H9 (cell line): Measurements from ENCODE around the gene RAD51AP2. TPM values are rescaled to one million over a fixed set of nuclear protein-coding genes. Genes with fewer than 3 reads are reported as not detected.

Experiments used
- DNase-seq: peaks from one replicate; pipeline ENCODE4 v3.0.0-alpha.2; 2017
- H2AFZ ChIP-seq: one replicate; pipeline ENCODE4 v1.6.1; 2013; ENCODE audit warnings: mild to moderate bottlenecking, low read length, control low read depth, moderate library complexity
- H2AK5ac ChIP-seq: 2 replicates; pipeline ENCODE4 v1.6.1; 2013; ENCODE audit warnings: low read length, control low read depth, mixed read lengths; ENCODE audit not compliant: insufficient read length
- H2BK120ac ChIP-seq: one replicate; pipeline ENCODE4 v1.6.1; 2013; ENCODE audit warnings: low read depth, mild to moderate bottlenecking, low read length, control low read depth, inconsistent platforms; ENCODE audit not compliant: poor library complexity, severe bottlenecking
- H2BK12ac ChIP-seq: 2 replicates; pipeline ENCODE4 v1.6.1; 2013; ENCODE audit warnings: low read length, control low read depth, mixed read lengths, low read depth; ENCODE audit not compliant: insufficient read length
- H2BK15ac ChIP-seq: 2 replicates; pipeline ENCODE4 v1.6.1; 2013; ENCODE audit warnings: low read depth, low read length, control low read depth
- H2BK20ac ChIP-seq: one replicate; pipeline ENCODE4 v1.6.1; 2013; ENCODE audit warnings: low read depth, mild to moderate bottlenecking, low read length, control low read depth, inconsistent platforms; ENCODE audit not compliant: poor library complexity, severe bottlenecking
- H2BK5ac ChIP-seq: 2 replicates; pipeline ENCODE4 v1.6.1; 2013; ENCODE audit warnings: low read length, control low read depth, mixed read lengths; ENCODE audit not compliant: insufficient read length
- H3K14ac ChIP-seq: 2 replicates; pipeline ENCODE4 v1.6.1; 2013; ENCODE audit warnings: low read length, control low read depth; ENCODE audit not compliant: insufficient read depth
- H3K18ac ChIP-seq: 2 replicates; pipeline ENCODE4 v1.6.1; 2013; ENCODE audit warnings: low read depth, mild to moderate bottlenecking, mixed read lengths, low read length, control low read depth; ENCODE audit not compliant: insufficient read length
- H3K23ac ChIP-seq: 2 replicates; pipeline ENCODE4 v1.6.1; 2013; ENCODE audit warnings: low read length, control low read depth, mixed read lengths, low read depth; ENCODE audit not compliant: insufficient read length
- H3K23me2 ChIP-seq: 2 replicates; pipeline ENCODE4 v1.6.1; 2013; ENCODE audit warnings: low read depth, mild to moderate bottlenecking, mixed read lengths, low read length, control low read depth; ENCODE audit not compliant: insufficient read length, poor library complexity, severe bottlenecking
- H3K27ac ChIP-seq: 2 replicates; pipeline ENCODE4 v1.5.1; 2013; ENCODE audit warnings: low read length, control low read depth, mixed read lengths, low read depth; ENCODE audit not compliant: insufficient read length
- H3K27me3 ChIP-seq: 2 replicates; pipeline ENCODE4 v1.6.1; 2013; ENCODE audit warnings: low read length, control low read depth, inconsistent platforms; ENCODE audit not compliant: insufficient read depth
- H3K4ac ChIP-seq: 2 replicates; pipeline ENCODE4 v1.6.1; 2013; ENCODE audit warnings: low read depth, mild to moderate bottlenecking, control low read depth, inconsistent platforms, low read length, moderate library complexity
- H3K4me1 ChIP-seq: 2 replicates; pipeline ENCODE4 v1.6.1; 2013; ENCODE audit warnings: low read length, control low read depth, inconsistent platforms; ENCODE audit not compliant: insufficient read depth
- H3K4me2 ChIP-seq: 2 replicates; pipeline ENCODE4 v1.6.1; 2013; ENCODE audit warnings: low read length, control low read depth, mixed read lengths; ENCODE audit not compliant: insufficient read length, insufficient read depth
- H3K56ac ChIP-seq: 2 replicates; pipeline ENCODE4 v1.6.1; 2013; ENCODE audit warnings: low read depth, mild to moderate bottlenecking, mixed read lengths, low read length, control low read depth; ENCODE audit not compliant: insufficient read length
- H3K79me1 ChIP-seq: 2 replicates; pipeline ENCODE4 v1.6.1; 2013; ENCODE audit warnings: low read depth, mild to moderate bottlenecking, moderate library complexity, low read length, control low read depth, inconsistent platforms; ENCODE audit not compliant: insufficient read depth, poor library complexity, severe bottlenecking
- H3K79me2 ChIP-seq: 2 replicates; pipeline ENCODE4 v1.6.1; 2013; ENCODE audit warnings: low read length, control low read depth, inconsistent platforms; ENCODE audit not compliant: insufficient read depth
- H3K9ac ChIP-seq: 2 replicates; pipeline ENCODE4 v1.6.1; 2013; ENCODE audit warnings: low read length, control low read depth, mixed read lengths; ENCODE audit not compliant: insufficient read length; ENCODE audit errors: extremely low read depth
- H3K9me3 ChIP-seq: one replicate; pipeline ENCODE4 v1.6.1; 2013; ENCODE audit warnings: low read depth, low read length, inconsistent platforms; ENCODE audit not compliant: control insufficient read depth
- H3T11ph ChIP-seq: one replicate; pipeline ENCODE4 v1.6.1; 2013; ENCODE audit warnings: mild to moderate bottlenecking, low read length, control low read depth, inconsistent platforms
- H4K20me1 ChIP-seq: one replicate; pipeline ENCODE4 v1.6.1; 2013; ENCODE audit not compliant: control insufficient read depth, insufficient read length, insufficient read depth
- H4K5ac ChIP-seq: 2 replicates; pipeline ENCODE4 v1.6.1; 2013; ENCODE audit warnings: low read depth, mild to moderate bottlenecking, mixed read lengths, low read length, control low read depth; ENCODE audit not compliant: insufficient read length
- H4K8ac ChIP-seq: replicated peaks from 2 replicates; pipeline ENCODE4 v1.6.1; 2013; ENCODE audit warnings: low read length, control low read depth, mixed read lengths, low read depth; ENCODE audit not compliant: insufficient read length
- H4K91ac ChIP-seq: 2 replicates; pipeline ENCODE4 v1.6.1; 2013; ENCODE audit warnings: low read depth, mild to moderate bottlenecking, moderate library complexity, mixed read lengths, low read length, control low read depth; ENCODE audit not compliant: insufficient read length
- H3K27ac Mint-ChIP-seq, 3 experiments: 2 replicates in 2 of 3; 3 replicates in 1 of 3; pipeline ENCODE4 v1.8.0; 2020 to 2021; ENCODE audit warnings: mixed read lengths in 3 of 3, mild to moderate bottlenecking in 1 of 3, moderate library complexity in 1 of 3
- H3K27me3 Mint-ChIP-seq: 2 replicates; pipeline ENCODE4 v1.8.0; 2021; ENCODE audit warnings: low read depth, mild to moderate bottlenecking, moderate library complexity, mixed read lengths
- H3K36me3 Mint-ChIP-seq, 3 experiments: 2 replicates in 2 of 3; 3 replicates in 1 of 3; pipeline ENCODE4 v1.8.0; 2020 to 2021; ENCODE audit warnings: low read depth in 3 of 3, mixed read lengths in 3 of 3; ENCODE audit not compliant: insufficient read depth in 1 of 3
- H3K4me1 Mint-ChIP-seq, 2 experiments: 2 replicates each; pipeline ENCODE4 v1.8.0; 2020; ENCODE audit warnings: mixed read lengths in 2 of 2
- H3K4me3 Mint-ChIP-seq, 2 experiments: 2 replicates in 1 of 2; 3 replicates in 1 of 2; pipeline ENCODE4 v1.8.0; 2020 to 2021; ENCODE audit warnings: mild to moderate bottlenecking in 2 of 2, mixed read lengths in 2 of 2, moderate library complexity in 1 of 2
- H3K9me3 Mint-ChIP-seq, 2 experiments: 2 replicates in 1 of 2; 3 replicates in 1 of 2; pipeline ENCODE4 v1.8.0; 2020; ENCODE audit warnings: mild to moderate bottlenecking in 2 of 2, mixed read lengths in 2 of 2, moderate library complexity in 1 of 2
- total RNA-seq: library from RNA; stranded (reverse); gene quantifications from 2 replicates; pipeline ENCODE4 v1.2.1, GENCODE V29; 2021
- TF ChIP-seq, protein P1 (sequence below): fragments of 200-600 bp; sonication (generic); conservative IDR thresholded peaks from 3 replicates; pipeline ENCODE4 v1.8.0; 2021; ENCODE audit warnings: antibody characterized with exemption, mild to moderate bottlenecking

Gene RAD51AP2
- total RNA-seq, 1 experiment from 2014 or later: 0.07 TPM

GRCh38 chr2:17543848-17544247 is 25.6 kb upstream of the RAD51AP2 start:
- no peak overlapping the region for H4K5ac ChIP-seq
- H3K56ac ChIP-seq: no peak overlapping the region
- TF ChIP-seq, protein P1, sequence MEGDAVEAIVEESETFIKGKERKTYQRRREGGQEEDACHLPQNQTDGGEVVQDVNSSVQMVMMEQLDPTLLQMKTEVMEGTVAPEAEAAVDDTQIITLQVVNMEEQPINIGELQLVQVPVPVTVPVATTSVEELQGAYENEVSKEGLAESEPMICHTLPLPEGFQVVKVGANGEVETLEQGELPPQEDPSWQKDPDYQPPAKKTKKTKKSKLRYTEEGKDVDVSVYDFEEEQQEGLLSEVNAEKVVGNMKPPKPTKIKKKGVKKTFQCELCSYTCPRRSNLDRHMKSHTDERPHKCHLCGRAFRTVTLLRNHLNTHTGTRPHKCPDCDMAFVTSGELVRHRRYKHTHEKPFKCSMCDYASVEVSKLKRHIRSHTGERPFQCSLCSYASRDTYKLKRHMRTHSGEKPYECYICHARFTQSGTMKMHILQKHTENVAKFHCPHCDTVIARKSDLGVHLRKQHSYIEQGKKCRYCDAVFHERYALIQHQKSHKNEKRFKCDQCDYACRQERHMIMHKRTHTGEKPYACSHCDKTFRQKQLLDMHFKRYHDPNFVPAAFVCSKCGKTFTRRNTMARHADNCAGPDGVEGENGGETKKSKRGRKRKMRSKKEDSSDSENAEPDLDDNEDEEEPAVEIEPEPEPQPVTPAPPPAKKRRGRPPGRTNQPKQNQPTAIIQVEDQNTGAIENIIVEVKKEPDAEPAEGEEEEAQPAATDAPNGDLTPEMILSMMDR: no peak
- Mint-ChIP-seq H3K4me3 (peak overlapping the region; percentile 56 to 82), H3K9me3 (no peaks in the 10 kb centered on the region; a peak in 1 of 5 replicates), H3K27me3 (peaks cover 9% of the 10 kb centered on the region), H3K4me1 (peaks cover 66 to 78% of the 10 kb centered on the region in 2 experiments), H3K27ac (peak overlapping the region; percentile 40 to 98 (median 93)), H3K36me3 (no peaks in the 10 kb centered on the region; a peak in 1 of 7 replicates)
- H4K8ac ChIP-seq: no peak overlapping the region
- H3K79me1 ChIP-seq: no peaks in the 10 kb centered on the region
- H4K20me1 ChIP-seq: no peaks in the 10 kb centered on the region
- H3K23me2 ChIP-seq: peaks cover 27% of the 10 kb centered on the region
- H3K27ac ChIP-seq: peak overlapping the region; percentile 77
- H2AFZ ChIP-seq: no peak overlapping the region
- no peak overlapping the region for H3K23ac ChIP-seq
- no peaks in the 10 kb centered on the region for H3K9me3 ChIP-seq
- no peak overlapping the region for H3K18ac ChIP-seq
- H2AK5ac ChIP-seq: no peak overlapping the region
- no peak overlapping the region for H3K4ac ChIP-seq
- H3K4me1 ChIP-seq: peaks cover 8% of the 10 kb centered on the region; the same call in 1 of the 2 replicates
- H2BK5ac ChIP-seq: no peak overlapping the region
- H2BK15ac ChIP-seq: no peak overlapping the region
- no peak overlapping the region for H3K14ac ChIP-seq
- H2BK120ac ChIP-seq: no peak overlapping the region
- H3K4me2 ChIP-seq: peak overlapping the region; percentile 100
- no peak overlapping the region for H3T11ph ChIP-seq
- H2BK12ac ChIP-seq: no peak overlapping the region
- H3K79me2 ChIP-seq: peaks cover 34% of the 10 kb centered on the region
- H3K27me3 ChIP-seq: no peaks in the 10 kb centered on the region
- DNase-seq: peak; percentile 42
- no peak overlapping the region for H4K91ac ChIP-seq
- no peak overlapping the region for H2BK20ac ChIP-seq
- H3K9ac ChIP-seq: peak overlapping the region; percentile 41
